Fibroblast of peridontal ligament (primary cell): Measurements from ENCODE around the gene TRAPPC10.
"Not testable (repeated sequence)": the region's sequence is repeated elsewhere in the genome, so short reads cannot be mapped to it uniquely, and the experiment has no call there.

Source experiments
- DNase-seq: peaks from one replicate; pipeline ENCODE4 v3.0.0-alpha.2; 2010; ENCODE audit errors: extremely low read depth

TRAPPC10 gene

GRCh38 chr21:44145616-44146015 is 133.5 kb downstream of the TRAPPC10 start:
- DNase-seq = not testable (repeated sequence)

- not testable (repeated sequence) for DNase-seq
These were observed 135.0 kb downstream of the TRAPPC10 start for GRCh38 chr21:44147108-44147507.

GRCh38 chr21:44150255-44150654 is 138.1 kb downstream of the TRAPPC10 start:
- not testable (repeated sequence) for DNase-seq

- DNase-seq = not testable (repeated sequence)
These were observed 141.2 kb downstream of the TRAPPC10 start for GRCh38 chr21:44153214-44153888.

GRCh38 chr21:44153889-44154228 is 141.8 kb downstream of the TRAPPC10 start:
- not testable (repeated sequence) for DNase-seq

GRCh38 chr21:44154816-44155230 is 142.7 kb downstream of the TRAPPC10 start:
- DNase-seq = not testable (repeated sequence)

- not testable (repeated sequence) for DNase-seq
These were observed 143.3 kb downstream of the TRAPPC10 start for GRCh38 chr21:44155231-44155993.

- not testable (repeated sequence) for DNase-seq
These were observed 143.9 kb downstream of the TRAPPC10 start for GRCh38 chr21:44155994-44156380.
